GM10847 (cell line): ENCODE data around the gene RAB27B.

Experiments
- POLR2A ChIP-seq: IDR thresholded peaks from 2 replicates; pipeline ENCODE4 v1.6.1; 2011; ENCODE audit not compliant: insufficient read length; ENCODE audit errors: extremely low read depth

The RAB27B gene

GRCh38 chr18:54843314-54843713 lies 15.0 kb downstream of the RAB27B start:
- no peak for TF ChIP-seq POLR2A

- TF ChIP-seq POLR2A: no peak
These were observed 17.5 kb downstream of the RAB27B start for GRCh38 chr18:54845787-54846186.

GRCh38 chr18:54848121-54848520 lies 19.8 kb downstream of the RAB27B start:
- no peak for TF ChIP-seq POLR2A

- TF ChIP-seq POLR2A: no peak
These were observed 21.4 kb downstream of the RAB27B start for GRCh38 chr18:54849683-54850082.

- no peak for TF ChIP-seq POLR2A
These were observed 22.3 kb downstream of the RAB27B start for GRCh38 chr18:54850598-54850997.

- no peak for TF ChIP-seq POLR2A
These were observed 24.8 kb downstream of the RAB27B start for GRCh38 chr18:54852780-54853675.

- TF ChIP-seq POLR2A: no peak
These were observed 27.9 kb downstream of the RAB27B start for GRCh38 chr18:54856105-54856646.

GRCh38 chr18:54857499-54857898 lies 29.2 kb downstream of the RAB27B start:
- no peak for TF ChIP-seq POLR2A

- TF ChIP-seq POLR2A: no peak
These were observed 31.6 kb downstream of the RAB27B start for GRCh38 chr18:54859667-54860421.

GRCh38 chr18:54860941-54861340 lies 32.7 kb downstream of the RAB27B start:
- TF ChIP-seq POLR2A: no peak

- no peak for TF ChIP-seq POLR2A
These were observed 38.9 kb downstream of the RAB27B start for GRCh38 chr18:54867131-54867530.

GRCh38 chr18:54871231-54871630 lies 43.0 kb downstream of the RAB27B start:
- no peak for TF ChIP-seq POLR2A

GRCh38 chr18:54872681-54873080 lies 44.4 kb downstream of the RAB27B start:
- TF ChIP-seq POLR2A: no peak

- no peak for TF ChIP-seq POLR2A
These were observed 45.6 kb downstream of the RAB27B start for GRCh38 chr18:54873884-54874255.

GRCh38 chr18:54875063-54875462 lies 46.8 kb downstream of the RAB27B start:
- TF ChIP-seq POLR2A: no peak

GRCh38 chr18:54877076-54877475 lies 48.8 kb downstream of the RAB27B start:
- no peak for TF ChIP-seq POLR2A
